Activated naive CD8-positive, alpha-beta T cell treated with anti-CD3 and anti-CD28 coated beads for 36 hours (primary cell): ENCODE measurements around the gene SPATA33. TPM values are rescaled to one million over a fixed set of nuclear protein-coding genes. Genes with fewer than 3 reads are reported as not detected.

Experiments
- DNase-seq: peaks from one replicate; pipeline ENCODE4 v3.0.0; 2021
- H3K27ac Mint-ChIP-seq: one replicate; pipeline ENCODE4 v1.8.0; 2022; ENCODE audit warnings: mild to moderate bottlenecking, moderate library complexity, mixed read lengths
- H3K27me3 Mint-ChIP-seq: one replicate; pipeline ENCODE4 v1.8.0; 2022; ENCODE audit warnings: mild to moderate bottlenecking, mixed read lengths
- H3K36me3 Mint-ChIP-seq: one replicate; pipeline ENCODE4 v1.8.0; 2021; ENCODE audit warnings: mild to moderate bottlenecking, mixed read lengths
- H3K4me1 Mint-ChIP-seq: one replicate; pipeline ENCODE4 v1.8.0; 2021; ENCODE audit warnings: mixed read lengths
- H3K4me3 Mint-ChIP-seq: one replicate; pipeline ENCODE4 v1.8.0; 2022; ENCODE audit warnings: mild to moderate bottlenecking, moderate library complexity, mixed read lengths
- H3K9me3 Mint-ChIP-seq: one replicate; pipeline ENCODE4 v1.8.0; 2022; ENCODE audit warnings: mixed read lengths
- total RNA-seq, 2 experiments: library from RNA; stranded (reverse); gene quantifications; one replicate each; pipeline ENCODE4 v1.2.3, GENCODE V29; 2021

Gene SPATA33
- total RNA-seq, 2 experiments from 2014 or later = 7.0 to 10.2 TPM

- Mint-ChIP-seq H3K4me3 (peak within 1 kb of the TSS; percentile 77), H3K4me1 (peaks cover 16% of the 10 kb centered on the region), H3K36me3 (peaks cover 1% of the 10 kb centered on the region), H3K9me3 (no peaks in the 10 kb centered on the region), H3K27ac (peak within 1 kb of the TSS; percentile 77), H3K27me3 (no peaks in the 10 kb centered on the region)
- DNase-seq = peak; percentile 98
Measured at GRCh38 chr16:89701425-89702406, 44.1 kb downstream of the SPATA33 start, which contains the start of gene SPATA2L. Gene SPATA2L (minus strand): TSS chr16:89701705. CDS start chr16:89701232, 473 bp downstream.

GRCh38 chr16:89704281-89704680, 46.6 kb downstream of the SPATA33 start:
- H3K27ac Mint-ChIP-seq = no peak overlapping the region
- H3K27me3 Mint-ChIP-seq = no peaks in the 10 kb centered on the region
- H3K36me3 Mint-ChIP-seq = no peaks in the 10 kb centered on the region
- no peaks in the 10 kb centered on the region for H3K9me3 Mint-ChIP-seq
- DNase-seq = no peak
- H3K4me3 Mint-ChIP-seq = no peak overlapping the region
- peaks cover 16% of the 10 kb centered on the region for H3K4me1 Mint-ChIP-seq

GRCh38 chr16:89705006-89705405, 47.4 kb downstream of the SPATA33 start:
- Mint-ChIP-seq H3K4me1 (peaks cover 12% of the 10 kb centered on the region), H3K4me3 (no peak overlapping the region), H3K27me3 (no peaks in the 10 kb centered on the region), H3K27ac (no peak overlapping the region), H3K9me3 (no peaks in the 10 kb centered on the region), H3K36me3 (no peaks in the 10 kb centered on the region)
- no peak for DNase-seq

GRCh38 chr16:89706518-89707260, 49.1 kb downstream of the SPATA33 start:
- Mint-ChIP-seq H3K36me3 (no peaks in the 10 kb centered on the region), H3K9me3 (no peaks in the 10 kb centered on the region), H3K27ac (no peak overlapping the region), H3K27me3 (no peaks in the 10 kb centered on the region), H3K4me1 (peaks cover 10% of the 10 kb centered on the region), H3K4me3 (no peak overlapping the region)
- no peak for DNase-seq

GRCh38 chr16:89707695-89708094, 50.1 kb downstream of the SPATA33 start:
- Mint-ChIP-seq H3K9me3 (no peaks in the 10 kb centered on the region), H3K27me3 (no peaks in the 10 kb centered on the region), H3K27ac (no peak overlapping the region), H3K36me3 (no peaks in the 10 kb centered on the region), H3K4me3 (no peak overlapping the region), H3K4me1 (peaks cover 4% of the 10 kb centered on the region)
- no peak for DNase-seq

GRCh38 chr16:89708481-89708931, 50.9 kb downstream of the SPATA33 start:
- Mint-ChIP-seq H3K4me3 (no peak overlapping the region), H3K4me1 (peaks cover 4% of the 10 kb centered on the region), H3K9me3 (no peaks in the 10 kb centered on the region), H3K27me3 (no peaks in the 10 kb centered on the region), H3K36me3 (no peaks in the 10 kb centered on the region), H3K27ac (no peak overlapping the region)
- DNase-seq = no peak

- no peak overlapping the region for H3K4me3 Mint-ChIP-seq
- DNase-seq = no peak
- no peaks in the 10 kb centered on the region for H3K27me3 Mint-ChIP-seq
- H3K9me3 Mint-ChIP-seq = no peaks in the 10 kb centered on the region
- H3K27ac Mint-ChIP-seq = no peak overlapping the region
- peaks cover 4% of the 10 kb centered on the region for H3K36me3 Mint-ChIP-seq
- H3K4me1 Mint-ChIP-seq = peaks cover 4% of the 10 kb centered on the region
Measured at GRCh38 chr16:89709166-89709565, 51.5 kb downstream of the SPATA33 start.

GRCh38 chr16:89709716-89710432, 52.2 kb downstream of the SPATA33 start:
- Mint-ChIP-seq H3K27me3 (no peaks in the 10 kb centered on the region), H3K36me3 (peaks cover 11% of the 10 kb centered on the region), H3K4me1 (peaks cover 4% of the 10 kb centered on the region), H3K9me3 (no peaks in the 10 kb centered on the region), H3K27ac (no peak overlapping the region), H3K4me3 (no peak overlapping the region)
- DNase-seq = no peak

GRCh38 chr16:89710709-89711564, 53.3 kb downstream of the SPATA33 start:
- Mint-ChIP-seq H3K4me3 (no peak overlapping the region), H3K36me3 (peaks cover 17% of the 10 kb centered on the region), H3K9me3 (no peaks in the 10 kb centered on the region), H3K27me3 (no peaks in the 10 kb centered on the region), H3K4me1 (peaks cover 2% of the 10 kb centered on the region), H3K27ac (no peak overlapping the region)
- DNase-seq = no peak

GRCh38 chr16:89711601-89712273, 54.1 kb downstream of the SPATA33 start:
- Mint-ChIP-seq H3K4me3 (peak overlapping the region; percentile 84), H3K27me3 (no peaks in the 10 kb centered on the region), H3K36me3 (peaks cover 21% of the 10 kb centered on the region), H3K9me3 (no peaks in the 10 kb centered on the region), H3K27ac (peak overlapping the region; percentile 77), H3K4me1 (no peaks in the 10 kb centered on the region)
- peak; percentile 84 for DNase-seq

GRCh38 chr16:89712274-89712781, 54.7 kb downstream of the SPATA33 start:
- H3K36me3 Mint-ChIP-seq = peaks cover 24% of the 10 kb centered on the region
- H3K9me3 Mint-ChIP-seq = no peaks in the 10 kb centered on the region

GRCh38 chr16:89716493-89716892, 58.9 kb downstream of the SPATA33 start:
- no peak for DNase-seq
- peaks cover 35% of the 10 kb centered on the region for H3K36me3 Mint-ChIP-seq
- no peaks in the 10 kb centered on the region for H3K9me3 Mint-ChIP-seq
- peaks cover 22% of the 10 kb centered on the region for H3K4me1 Mint-ChIP-seq
- no peak overlapping the region for H3K27ac Mint-ChIP-seq
- H3K4me3 Mint-ChIP-seq = no peak overlapping the region
- no peaks in the 10 kb centered on the region for H3K27me3 Mint-ChIP-seq

More at GRCh38 chr16:89712274-89712781, 54.7 kb downstream of the SPATA33 start:
- Mint-ChIP-seq H3K4me3 (peak overlapping the region; percentile 84), H3K4me1 (no peaks in the 10 kb centered on the region), H3K27ac (peak overlapping the region; percentile 77), H3K27me3 (no peaks in the 10 kb centered on the region)
- no peak for DNase-seq

- no peak overlapping the region for H3K27ac Mint-ChIP-seq
- H3K4me1 Mint-ChIP-seq = peaks cover 22% of the 10 kb centered on the region
- no peak for DNase-seq
- no peaks in the 10 kb centered on the region for H3K9me3 Mint-ChIP-seq
- no peaks in the 10 kb centered on the region for H3K27me3 Mint-ChIP-seq
- peaks cover 35% of the 10 kb centered on the region for H3K36me3 Mint-ChIP-seq
- H3K4me3 Mint-ChIP-seq = peak overlapping the region; percentile 10
Measured at GRCh38 chr16:89716916-89717687, 59.5 kb downstream of the SPATA33 start.
